Type B pancreatic cell (in vitro differentiated cells): ENCODE measurements around the gene SNAI1. TPM values are rescaled to one million over a fixed set of nuclear protein-coding genes. Genes with fewer than 3 reads are reported as not detected.

Experiments
- DNase-seq: peaks from one replicate; pipeline ENCODE4 v3.0.0; 2021; ENCODE audit warnings: mixed read lengths; ENCODE audit not compliant: unreplicated experiment; ENCODE audit errors: extremely low spot score
- H3K27ac Mint-ChIP-seq: 2 replicates; pipeline ENCODE4 v1.8.0; 2021; ENCODE audit warnings: mild to moderate bottlenecking, mixed read lengths
- H3K27me3 Mint-ChIP-seq: 2 replicates; pipeline ENCODE4 v1.8.0; 2021; ENCODE audit warnings: mixed read lengths
- H3K36me3 Mint-ChIP-seq: 2 replicates; pipeline ENCODE4 v1.8.0; 2021; ENCODE audit warnings: mixed read lengths
- H3K4me1 Mint-ChIP-seq: one replicate; pipeline ENCODE4 v1.8.0; 2021; ENCODE audit warnings: mixed read lengths; ENCODE audit not compliant: unreplicated experiment
- H3K4me3 Mint-ChIP-seq: 2 replicates; pipeline ENCODE4 v1.8.0; 2021; ENCODE audit warnings: mild to moderate bottlenecking, mixed read lengths
- H3K9me3 Mint-ChIP-seq: 2 replicates; pipeline ENCODE4 v1.8.0; 2021; ENCODE audit warnings: mixed read lengths
- CTCF ChIP-seq: fragments of 200-600 bp; sonication (generic); conservative IDR thresholded peaks from 2 replicates; pipeline ENCODE4 v1.5.0; 2021; ENCODE audit warnings: antibody characterized with exemption, mild to moderate bottlenecking
- total RNA-seq: library from RNA; stranded (reverse); gene quantifications from 2 replicates; pipeline ENCODE4 v1.2.1, GENCODE V29; 2021; ENCODE audit warnings: low replicate concordance

SNAI1 gene
- total RNA-seq, 1 donor from 2014 or later: 30.8 TPM

- H3K4me1 Mint-ChIP-seq: peaks cover 40% of the 10 kb centered on the region
- H3K4me3 Mint-ChIP-seq: peak overlapping the region; percentile 95
- H3K36me3 Mint-ChIP-seq: peaks cover 23% of the 10 kb centered on the region
- H3K27me3 Mint-ChIP-seq: peaks cover 12% of the 10 kb centered on the region
- no peaks in the 10 kb centered on the region for H3K9me3 Mint-ChIP-seq
- no peak overlapping the region for H3K27ac Mint-ChIP-seq
- DNase-seq: no peak
- TF ChIP-seq CTCF: no peak
Observed at GRCh38 chr20:49986049-49986448, 3.3 kb downstream of the SNAI1 start.

- Mint-ChIP-seq H3K27ac (peak overlapping the region; percentile 43), H3K27me3 (peaks cover 4% of the 10 kb centered on the region), H3K9me3 (no peaks in the 10 kb centered on the region), H3K4me3 (peak overlapping the region; percentile 95), H3K36me3 (peaks cover 23% of the 10 kb centered on the region), H3K4me1 (peaks cover 34% of the 10 kb centered on the region)
- no peak for DNase-seq
- no peak for TF ChIP-seq CTCF
Observed at GRCh38 chr20:49987015-49987867, 4.5 kb downstream of the SNAI1 start.

GRCh38 chr20:49987868-49988690 lies 5.3 kb downstream of the SNAI1 start:
- Mint-ChIP-seq H3K27ac (peak overlapping the region; percentile 43), H3K36me3 (peaks cover 23% of the 10 kb centered on the region), H3K9me3 (no peaks in the 10 kb centered on the region), H3K27me3 (peaks cover 3% of the 10 kb centered on the region), H3K4me3 (peak overlapping the region; percentile 73), H3K4me1 (peaks cover 33% of the 10 kb centered on the region)
- DNase-seq: no peak
- TF ChIP-seq CTCF: no peak

GRCh38 chr20:49989234-49990065 lies 6.7 kb downstream of the SNAI1 start:
- DNase-seq: no peak
- H3K9me3 Mint-ChIP-seq: no peaks in the 10 kb centered on the region
- peaks cover 20% of the 10 kb centered on the region for H3K36me3 Mint-ChIP-seq
- H3K27me3 Mint-ChIP-seq: no peaks in the 10 kb centered on the region
- H3K27ac Mint-ChIP-seq: peak overlapping the region; percentile 75
- peaks cover 41% of the 10 kb centered on the region for H3K4me1 Mint-ChIP-seq
- no peak for TF ChIP-seq CTCF
- peak overlapping the region; percentile 66 for H3K4me3 Mint-ChIP-seq

GRCh38 chr20:49990271-49990720 lies 7.5 kb downstream of the SNAI1 start:
- Mint-ChIP-seq H3K9me3 (no peaks in the 10 kb centered on the region), H3K36me3 (peaks cover 13% of the 10 kb centered on the region), H3K4me3 (peak overlapping the region; percentile 18), H3K4me1 (peaks cover 41% of the 10 kb centered on the region), H3K27ac (peak overlapping the region; percentile 75), H3K27me3 (no peaks in the 10 kb centered on the region)
- TF ChIP-seq CTCF: no peak
- DNase-seq: no peak
